Frontal cortex (tissue), 4 donors: ENCODE results near the gene GARIN5B. TPM values are rescaled to one million over a fixed set of nuclear protein-coding genes. Genes with fewer than 3 reads are reported as not detected.

ENCODE experiments used
- DNase-seq, 2 donors: peaks; one replicate each; pipeline ENCODE4 v3.0.0; 2012; ENCODE audit warnings: low spot score in 2 of 2
- FAIRE-seq: peaks from 2 replicates; lab custom pipeline; 2012; peaks lifted over from hg19 to GRCh38; lab: Jason Lieb, UNC
- total RNA-seq: library from RNA; depleted of rRNA; stranded (reverse); fragments of >200 nt; gene quantifications from one replicate; pipeline ENCODE4 v1.2.3, GENCODE V29; 2014
- donor health status: control.
- donor health status: control.
- donor health status: control.

GARIN5B gene
- total RNA-seq, 1 donor from 2014 or later: not detected

- no peak for FAIRE-seq
- no peak for DNase-seq
These were observed 10.4 kb upstream of the GARIN5B start for GRCh38 chr19:55373306-55373992.

- no peak for FAIRE-seq
- DNase-seq: no peak
These were observed 9.4 kb upstream of the GARIN5B start for GRCh38 chr19:55372316-55373081.

- no peak for FAIRE-seq
- no peak for DNase-seq
These were observed 7.4 kb upstream of the GARIN5B start, which contains the start of gene IL11 for GRCh38 chr19:55370305-55370988. Gene IL11, minus strand, starts transcription at chr19:55370463. Its CDS starts 153 bp downstream, at chr19:55370310.

- FAIRE-seq: no peak
- peak; percentile 68 to 86 for DNase-seq
These were observed 6.7 kb upstream of the GARIN5B start for GRCh38 chr19:55369653-55370304.

GRCh38 chr19:55368701-55369563 lies 5.9 kb upstream of the GARIN5B start:
- no peak for DNase-seq

GRCh38 chr19:55368106-55368505 lies 5.0 kb upstream of the GARIN5B start:
- no peak for FAIRE-seq
- DNase-seq: no peak

More at GRCh38 chr19:55368701-55369563, 5.9 kb upstream of the GARIN5B start:
- FAIRE-seq: no peak

GRCh38 chr19:55366790-55367189 lies 3.7 kb upstream of the GARIN5B start:
- DNase-seq: no peak
- FAIRE-seq: no peak

- no peak for FAIRE-seq
These were observed 2.9 kb upstream of the GARIN5B start for GRCh38 chr19:55365964-55366363.

GRCh38 chr19:55365245-55365644 lies 2.2 kb upstream of the GARIN5B start:
- DNase-seq: no peak
- no peak for FAIRE-seq

More at GRCh38 chr19:55365964-55366363, 2.9 kb upstream of the GARIN5B start:
- no peak for DNase-seq

GRCh38 chr19:55362174-55362989 lies 678 bp downstream of the GARIN5B start:
- FAIRE-seq: no peak
- DNase-seq: no peak

GRCh38 chr19:55360902-55361301 lies 2.2 kb downstream of the GARIN5B start:
- no peak for DNase-seq
- no peak for FAIRE-seq

- DNase-seq (no peak), FAIRE-seq (no peak)
These were observed 3.8 kb downstream of the GARIN5B start for GRCh38 chr19:55358943-55359908.

GRCh38 chr19:55358493-55358892 lies 4.6 kb downstream of the GARIN5B start:
- DNase-seq (no peak), FAIRE-seq (no peak)

- FAIRE-seq: no peak
- DNase-seq: no peak
These were observed 7.7 kb downstream of the GARIN5B start for GRCh38 chr19:55355213-55355821.

- no peak for FAIRE-seq
These were observed 8.3 kb downstream of the GARIN5B start, which contains the start of gene COX6B2 for GRCh38 chr19:55354698-55355212. Gene COX6B2, minus strand, starts transcription at chr19:55354719. Its CDS starts 198 bp downstream, at chr19:55354521.

More at GRCh38 chr19:55354698-55355212, 8.3 kb downstream of the GARIN5B start, which contains the start of gene COX6B2:
- DNase-seq: no peak
